ENCODE measurements around the gene PCBP3.

The PCBP3 gene

GRCh38 chr21:45816794-45817193 lies 173.3 kb downstream of the PCBP3 start:
- peaks cover 0 to 2% (median 0%) of the 10 kb centered on the region in 4 experiments for H3K36me3 ChIP-seq (ENCODE audit: control insufficient read depth in 4 of 4, insufficient read depth in 4 of 4, low read length in 3 of 4)
- H3K4me3 ChIP-seq (ENCODE audit: control insufficient read depth in 1 of 7, extremely low read depth in 1 of 7, insufficient read depth in 4 of 7, low read depth in 2 of 7, low read length in 6 of 7) = no peak overlapping the region
- H3K9me3 ChIP-seq (ENCODE audit: control extremely low read depth in 1 of 5, control insufficient read depth in 4 of 5, insufficient read depth in 2 of 5, low read depth in 1 of 5, low read length in 4 of 5) = peaks cover 0 to 3% (median 0%) of the 10 kb centered on the region in 5 experiments
- H3K27me3 ChIP-seq (replicated peaks in 2 of 5; ENCODE audit: control insufficient read depth in 4 of 5, insufficient read depth in 5 of 5, low read length in 4 of 5) = peaks cover 0 to 6% (median 0%) of the 10 kb centered on the region in 5 experiments
- ChIA-PET POLR2A (no interaction called here), CTCF (no interaction called here)
- 93% methylated on average over 6 of the region's 14 CpGs for WGBS (ENCODE audit: insufficient coverage)
- peaks cover 0 to 5% (median 0%) of the 10 kb centered on the region in 4 experiments for H3K4me1 ChIP-seq (ENCODE audit: control extremely low read depth in 1 of 4, control insufficient read depth in 4 of 4, insufficient read depth in 4 of 4, low read length in 3 of 4)
- no peak for DNase-seq
- no peak overlapping the region for H3K27ac ChIP-seq (ENCODE audit: insufficient read depth in 1 of 2, low read depth in 1 of 2, low read length in 2 of 2, poor library complexity in 1 of 2, severe bottlenecking in 2 of 2)

DNA sequence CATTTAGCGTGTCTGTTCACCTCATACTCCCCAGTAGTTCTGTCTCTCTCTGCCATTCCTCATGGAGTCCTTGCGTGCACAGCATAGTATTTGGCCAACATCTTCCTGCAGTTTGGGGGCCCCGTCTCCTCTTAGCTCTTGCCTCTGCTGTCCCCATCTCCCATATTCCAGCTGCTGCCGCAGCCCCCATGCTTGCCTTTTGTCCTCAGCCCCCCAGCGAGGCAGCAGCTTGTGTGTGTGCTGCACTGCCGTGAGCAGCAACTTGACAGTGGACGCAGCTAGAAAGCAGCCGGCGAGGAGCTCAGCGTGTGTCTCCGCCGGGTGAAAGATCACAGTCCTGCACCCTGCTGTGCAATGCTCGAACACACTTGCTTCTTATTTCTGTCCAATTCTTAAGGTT lies 173.8 kb downstream of the PCBP3 start:
- POLR2A ChIA-PET = no interaction called here
- H3K4me1 ChIP-seq (ENCODE audit: control extremely low read depth in 1 of 4, control insufficient read depth in 4 of 4, insufficient read depth in 4 of 4, low read length in 3 of 4) = peaks cover 0 to 5% (median 0%) of the 10 kb centered on the region in 4 experiments
- peaks cover 0 to 2% (median 0%) of the 10 kb centered on the region in 4 experiments for H3K36me3 ChIP-seq (ENCODE audit: control insufficient read depth in 4 of 4, insufficient read depth in 4 of 4, low read length in 3 of 4)
- DNase-seq = no peak
- CTCF ChIA-PET = interaction anchor here (1.1 kb wide), 1 partner anchor 334 kb away, joined by 3 read pairs; no protein-coding TSS in a partner anchor
- peaks cover 0 to 3% (median 0%) of the 10 kb centered on the region in 5 experiments for H3K9me3 ChIP-seq (ENCODE audit: control extremely low read depth in 1 of 5, control insufficient read depth in 4 of 5, insufficient read depth in 2 of 5, low read depth in 1 of 5, low read length in 4 of 5)
- peaks cover 0 to 6% (median 0%) of the 10 kb centered on the region in 5 experiments for H3K27me3 ChIP-seq (replicated peaks in 2 of 5; ENCODE audit: control insufficient read depth in 4 of 5, insufficient read depth in 5 of 5, low read length in 4 of 5)
- no peak overlapping the region for H3K27ac ChIP-seq (ENCODE audit: insufficient read depth in 1 of 2, low read depth in 1 of 2, low read length in 2 of 2, poor library complexity in 1 of 2, severe bottlenecking in 2 of 2)
- H3K4me3 ChIP-seq (ENCODE audit: control insufficient read depth in 1 of 7, extremely low read depth in 1 of 7, insufficient read depth in 4 of 7, low read depth in 2 of 7, low read length in 6 of 7) = no peak overlapping the region
- WGBS (ENCODE audit: insufficient coverage) = 91% methylated on average over 12 of the region's 13 CpGs

- peaks cover 0 to 5% (median 0%) of the 10 kb centered on the region in 4 experiments for H3K4me1 ChIP-seq (ENCODE audit: control extremely low read depth in 1 of 4, control insufficient read depth in 4 of 4, insufficient read depth in 4 of 4, low read length in 3 of 4)
- WGBS (ENCODE audit: insufficient coverage) = 94% methylated on average over 9 of the region's 11 CpGs
- peaks cover 0 to 2% (median 0%) of the 10 kb centered on the region in 4 experiments for H3K36me3 ChIP-seq (ENCODE audit: control insufficient read depth in 4 of 4, insufficient read depth in 4 of 4, low read length in 3 of 4)
- H3K27me3 ChIP-seq (replicated peaks in 2 of 5; ENCODE audit: control insufficient read depth in 4 of 5, insufficient read depth in 5 of 5, low read length in 4 of 5) = peaks cover 0 to 6% (median 0%) of the 10 kb centered on the region in 5 experiments
- no peaks in the 10 kb centered on the region for H3K9me3 ChIP-seq (ENCODE audit: control extremely low read depth in 1 of 5, control insufficient read depth in 4 of 5, insufficient read depth in 2 of 5, low read depth in 1 of 5, low read length in 4 of 5)
- H3K4me3 ChIP-seq (ENCODE audit: control insufficient read depth in 1 of 7, extremely low read depth in 1 of 7, insufficient read depth in 4 of 7, low read depth in 2 of 7, low read length in 6 of 7) = no peak overlapping the region
- CTCF ChIA-PET = interaction anchor here (1.1 to 1.4 kb wide), 2 partner anchors 335 to 340 kb away, joined by 3 to 4 read pairs; no protein-coding TSS in a partner anchor
- DNase-seq = peak in 2 of 3 donors; percentile 13 to 24
- no peak overlapping the region for H3K27ac ChIP-seq (ENCODE audit: insufficient read depth in 1 of 2, low read depth in 1 of 2, low read length in 2 of 2, poor library complexity in 1 of 2, severe bottlenecking in 2 of 2)
- POLR2A ChIA-PET = no interaction called here
These were observed 174.9 kb downstream of the PCBP3 start for GRCh38 chr21:45818276-45818903.

DNA sequence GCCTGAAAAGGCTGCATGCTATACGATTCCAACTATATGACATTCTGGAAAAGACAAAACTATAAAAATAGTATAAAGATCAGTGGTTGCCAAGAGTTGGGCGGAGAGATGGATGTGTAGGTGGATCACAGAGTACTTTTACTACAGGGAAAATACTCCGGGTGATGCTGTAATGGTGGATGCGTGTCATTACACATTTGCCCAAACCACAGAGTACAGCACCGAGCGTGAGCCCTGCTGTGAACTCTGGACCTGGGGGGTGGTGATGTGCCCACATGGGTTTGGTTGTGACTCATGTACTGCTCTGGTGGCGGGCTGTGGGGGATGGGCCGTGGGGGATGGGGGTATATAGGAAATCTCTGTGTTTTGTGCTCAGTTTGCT lies 175.4 kb downstream of the PCBP3 start:
- Histone ChIP-seq H3K36me3 (ENCODE audit: control insufficient read depth in 4 of 4, insufficient read depth in 4 of 4, low read length in 3 of 4) (peaks cover 0 to 2% (median 0%) of the 10 kb centered on the region in 4 experiments), H3K9me3 (ENCODE audit: control extremely low read depth in 1 of 5, control insufficient read depth in 4 of 5, insufficient read depth in 2 of 5, low read depth in 1 of 5, low read length in 4 of 5) (no peaks in the 10 kb centered on the region), H3K27me3 (replicated peaks in 2 of 5; ENCODE audit: control insufficient read depth in 4 of 5, insufficient read depth in 5 of 5, low read length in 4 of 5) (peaks cover 0 to 6% (median 0%) of the 10 kb centered on the region in 5 experiments), H3K4me1 (ENCODE audit: control extremely low read depth in 1 of 4, control insufficient read depth in 4 of 4, insufficient read depth in 4 of 4, low read length in 3 of 4) (peaks cover 0 to 5% (median 0%) of the 10 kb centered on the region in 4 experiments), H3K4me3 (ENCODE audit: control insufficient read depth in 1 of 7, extremely low read depth in 1 of 7, insufficient read depth in 4 of 7, low read depth in 2 of 7, low read length in 6 of 7) (no peak overlapping the region), H3K27ac (ENCODE audit: insufficient read depth in 1 of 2, low read depth in 1 of 2, low read length in 2 of 2, poor library complexity in 1 of 2, severe bottlenecking in 2 of 2) (no peak overlapping the region)
- ChIA-PET POLR2A (no interaction called here), CTCF (interaction anchor here (1.4 kb wide), 1 partner anchor 340 kb away, joined by 4 read pairs; no protein-coding TSS in a partner anchor)
- no CpG with 5 or more reads among the region's 8 CpGs for WGBS (ENCODE audit: insufficient coverage)
- DNase-seq = peak in 2 of 3 donors; percentile 36 to 44

GRCh38 chr21:45819478-45820170 lies 176.1 kb downstream of the PCBP3 start:
- ChIA-PET POLR2A (interaction anchor here (0.6 kb wide), 1 partner anchor 273 kb away, joined by 4 read pairs; no protein-coding TSS in a partner anchor), CTCF (interaction anchor here (0.6 to 1.5 kb wide), 9 partner anchors 17 to 681 kb away, joined by 3 to 6 read pairs (median 3); no protein-coding TSS in a partner anchor)
- peaks cover 0 to 5% (median 0%) of the 10 kb centered on the region in 4 experiments for H3K4me1 ChIP-seq (ENCODE audit: control extremely low read depth in 1 of 4, control insufficient read depth in 4 of 4, insufficient read depth in 4 of 4, low read length in 3 of 4)
- peaks cover 0 to 6% (median 0%) of the 10 kb centered on the region in 5 experiments for H3K27me3 ChIP-seq (replicated peaks in 2 of 5; ENCODE audit: control insufficient read depth in 4 of 5, insufficient read depth in 5 of 5, low read length in 4 of 5)
- 96% methylated on average over 15 of the region's 18 CpGs for WGBS (ENCODE audit: insufficient coverage)
- no peak overlapping the region for H3K4me3 ChIP-seq (ENCODE audit: control insufficient read depth in 1 of 7, extremely low read depth in 1 of 7, insufficient read depth in 4 of 7, low read depth in 2 of 7, low read length in 6 of 7)
- no peak for DNase-seq
- H3K9me3 ChIP-seq (ENCODE audit: control extremely low read depth in 1 of 5, control insufficient read depth in 4 of 5, insufficient read depth in 2 of 5, low read depth in 1 of 5, low read length in 4 of 5) = no peaks in the 10 kb centered on the region
- no peak overlapping the region for H3K27ac ChIP-seq (ENCODE audit: insufficient read depth in 1 of 2, low read depth in 1 of 2, low read length in 2 of 2, poor library complexity in 1 of 2, severe bottlenecking in 2 of 2)
- peaks cover 0 to 2% (median 0%) of the 10 kb centered on the region in 4 experiments for H3K36me3 ChIP-seq (ENCODE audit: control insufficient read depth in 4 of 4, insufficient read depth in 4 of 4, low read length in 3 of 4)

GRCh38 chr21:45820171-45821091 lies 176.9 kb downstream of the PCBP3 start:
- POLR2A ChIA-PET = interaction anchor here (0.6 kb wide), 1 partner anchor 274 kb away, joined by 4 read pairs; no protein-coding TSS in a partner anchor
- Histone ChIP-seq H3K4me3 (ENCODE audit: control insufficient read depth in 1 of 7, extremely low read depth in 1 of 7, insufficient read depth in 4 of 7, low read depth in 2 of 7, low read length in 6 of 7) (no peak overlapping the region), H3K4me1 (ENCODE audit: control extremely low read depth in 1 of 4, control insufficient read depth in 4 of 4, insufficient read depth in 4 of 4, low read length in 3 of 4) (peaks cover 0 to 5% (median 0%) of the 10 kb centered on the region in 4 experiments), H3K36me3 (ENCODE audit: control insufficient read depth in 4 of 4, insufficient read depth in 4 of 4, low read length in 3 of 4) (peaks cover 0 to 2% (median 0%) of the 10 kb centered on the region in 4 experiments), H3K9me3 (ENCODE audit: control extremely low read depth in 1 of 5, control insufficient read depth in 4 of 5, insufficient read depth in 2 of 5, low read depth in 1 of 5, low read length in 4 of 5) (no peaks in the 10 kb centered on the region), H3K27me3 (replicated peaks in 2 of 5; ENCODE audit: control insufficient read depth in 4 of 5, insufficient read depth in 5 of 5, low read length in 4 of 5) (peaks cover 0 to 6% (median 0%) of the 10 kb centered on the region in 5 experiments), H3K27ac (ENCODE audit: insufficient read depth in 1 of 2, low read depth in 1 of 2, low read length in 2 of 2, poor library complexity in 1 of 2, severe bottlenecking in 2 of 2) (no peak overlapping the region)
- 59% methylated on average over 29 of the region's 31 CpGs for WGBS (ENCODE audit: insufficient coverage)
- CTCF ChIA-PET = interaction anchor here (0.6 to 2.2 kb wide), 11 partner anchors 16 to 682 kb away, joined by 3 to 10 read pairs (median 3); no protein-coding TSS in a partner anchor
- peak; percentile 82 to 89 (median 83) for DNase-seq

Measured in common myeloid progenitor, CD34-positive (primary cell).